Glomerular visceral epithelial cell (primary cell): Measurements from ENCODE around the gene PAPSS2.

ENCODE experiments used
- DNase-seq: peaks from one replicate; pipeline ENCODE4 v3.0.0-alpha.2; 2016; ENCODE audit errors: extremely low spot score

The PAPSS2 gene

DNA sequence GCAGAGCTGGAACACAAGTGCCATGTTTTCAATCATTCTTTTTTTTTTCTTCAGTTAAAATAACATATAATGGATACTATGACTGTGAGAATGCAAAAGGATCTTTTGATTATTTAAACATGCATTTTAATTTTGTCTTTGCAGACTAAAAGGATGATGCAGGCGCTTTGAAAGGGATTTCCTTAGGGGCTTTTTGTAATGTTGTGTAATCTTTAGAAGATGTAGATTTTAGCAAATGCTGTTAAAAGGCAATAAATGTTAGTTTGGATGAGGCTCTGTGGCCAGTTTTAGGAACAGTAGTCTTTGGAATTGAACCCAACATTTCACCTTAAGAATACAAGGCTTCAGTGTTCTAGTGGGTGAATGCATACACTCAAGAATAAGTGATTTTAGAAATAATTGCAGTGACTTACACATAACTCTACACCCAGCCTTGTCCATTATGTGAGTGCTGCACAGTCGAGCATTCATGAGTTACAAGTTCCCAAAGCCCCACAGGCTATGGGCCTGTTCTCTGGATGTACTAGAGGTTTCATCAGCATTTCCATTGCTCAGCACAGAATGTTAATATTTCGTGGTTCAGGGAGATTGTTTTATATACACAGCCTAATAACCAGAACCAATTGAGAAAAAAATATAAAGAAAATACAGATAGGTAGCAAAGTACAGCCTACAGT lies 11.6 kb downstream of the PAPSS2 start:
- no peak for DNase-seq

DNA sequence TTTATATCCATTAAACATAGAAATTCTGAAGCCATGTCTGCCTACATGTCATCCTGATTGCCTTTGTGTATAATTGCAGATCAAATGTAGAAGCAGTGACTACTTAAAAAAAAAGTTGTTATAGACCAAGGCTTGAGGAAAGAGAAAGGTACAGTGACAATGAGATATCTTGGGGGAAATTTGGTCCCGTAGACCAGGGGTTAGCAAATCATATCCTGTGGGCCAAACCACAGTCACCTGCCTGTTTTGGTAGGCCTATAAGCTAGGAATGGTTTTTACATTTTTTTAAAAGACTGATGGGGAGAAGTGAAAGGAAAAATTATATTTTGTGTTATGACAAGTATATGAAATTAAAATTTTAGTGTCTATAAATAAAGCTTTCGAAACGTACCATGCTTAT lies 12.9 kb downstream of the PAPSS2 start:
- DNase-seq = no peak

DNA sequence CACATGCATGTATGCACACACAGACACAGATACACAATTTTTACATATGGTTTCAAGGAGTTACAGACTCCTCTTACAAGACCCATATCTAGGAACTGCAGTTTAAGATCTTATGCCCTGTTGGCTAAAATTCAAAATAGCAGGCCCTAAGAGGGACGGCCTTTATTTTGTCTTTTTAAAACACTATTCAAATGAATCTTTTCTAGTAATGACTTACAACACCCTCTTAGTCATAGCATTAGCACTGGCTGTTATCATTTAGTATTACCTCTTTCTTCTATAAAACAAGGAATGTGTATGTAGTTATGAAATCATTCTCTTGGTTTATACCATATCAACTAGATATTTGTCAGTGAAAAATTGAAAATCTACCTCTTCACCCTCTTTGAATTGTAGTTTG lies 15.3 kb downstream of the PAPSS2 start:
- DNase-seq = no peak

DNA sequence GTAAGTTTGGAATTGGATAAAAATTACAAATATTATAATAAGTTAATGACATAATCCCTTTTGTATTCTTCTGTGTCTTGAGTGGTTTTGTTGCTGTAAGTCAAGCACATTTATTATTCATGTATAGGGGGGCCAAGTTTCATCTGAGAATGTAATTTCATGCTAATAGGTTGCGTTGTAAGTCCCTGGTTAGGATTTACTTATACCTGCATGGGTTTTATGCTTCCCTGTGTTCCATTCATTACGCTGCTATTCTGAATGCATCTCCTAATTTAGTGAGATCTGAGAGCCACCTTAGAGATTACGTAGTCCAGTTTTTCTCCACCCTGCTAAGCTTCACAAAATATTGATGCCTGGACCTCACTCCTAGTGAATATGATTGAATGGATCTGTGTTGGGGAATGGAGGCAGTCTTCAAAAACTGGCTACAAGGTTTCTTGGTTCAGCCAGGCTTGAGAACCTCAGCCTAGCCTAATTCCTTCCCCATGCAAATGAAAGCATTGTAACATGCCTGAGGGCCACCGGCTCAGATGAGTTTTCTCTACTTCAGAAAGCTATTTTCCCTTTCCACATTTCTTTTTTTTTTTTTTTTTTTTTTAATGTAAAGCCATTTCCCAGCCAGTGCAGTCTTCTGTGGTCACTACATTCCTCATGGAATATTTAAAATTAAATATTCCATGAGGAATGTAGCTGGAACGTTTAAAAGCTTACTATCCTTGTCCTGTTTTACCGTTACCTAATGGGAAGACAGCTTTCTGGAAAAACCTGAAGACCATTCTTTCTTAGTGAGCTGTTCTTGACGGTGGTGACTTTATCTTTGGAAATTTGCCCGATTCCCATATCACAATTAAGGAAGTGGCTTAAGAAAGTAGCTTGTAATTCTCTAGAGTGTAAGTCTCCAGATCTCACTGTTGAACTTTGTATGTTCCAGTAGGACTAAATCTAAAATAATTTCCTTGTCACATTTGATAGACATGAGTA lies 16.0 kb downstream of the PAPSS2 start:
- peak; percentile 93 for DNase-seq

DNA sequence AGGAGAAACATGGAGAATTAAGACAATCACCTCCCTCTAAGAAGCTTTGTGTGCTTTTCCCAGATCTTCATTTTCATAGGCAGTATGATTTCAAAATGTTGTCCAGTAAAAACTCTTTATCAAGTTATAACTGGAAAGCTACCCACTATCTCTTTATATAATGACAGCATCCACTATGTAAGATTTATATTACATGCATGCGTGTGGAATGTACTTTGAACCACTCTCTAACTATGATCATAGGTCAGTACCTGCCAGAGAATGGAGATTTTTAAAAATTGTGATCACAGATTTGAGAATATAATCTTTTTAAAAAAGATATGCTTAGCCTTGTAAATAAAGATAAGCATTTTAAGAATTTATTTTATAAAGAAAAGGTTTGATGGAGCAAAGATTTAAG lies 17.9 kb downstream of the PAPSS2 start:
- no peak for DNase-seq

DNA sequence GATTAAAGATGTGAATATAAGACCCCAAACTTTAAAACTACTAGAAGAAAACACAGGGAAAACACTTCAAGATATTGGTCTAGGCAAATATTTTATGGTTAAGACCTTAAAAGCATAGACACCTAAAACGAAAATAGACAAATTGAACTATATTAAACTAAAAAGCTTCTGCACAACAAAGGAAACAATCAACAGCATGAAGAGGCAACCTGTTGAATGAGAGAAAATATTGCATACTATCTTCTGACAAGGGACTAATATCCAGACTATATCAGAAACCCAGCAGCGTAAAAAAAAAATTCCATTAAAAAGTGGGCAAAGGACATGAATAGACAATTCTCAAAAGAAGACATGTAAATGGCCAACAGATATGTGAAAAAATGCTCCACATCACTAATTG lies 18.6 kb downstream of the PAPSS2 start:
- DNase-seq = no peak

DNA sequence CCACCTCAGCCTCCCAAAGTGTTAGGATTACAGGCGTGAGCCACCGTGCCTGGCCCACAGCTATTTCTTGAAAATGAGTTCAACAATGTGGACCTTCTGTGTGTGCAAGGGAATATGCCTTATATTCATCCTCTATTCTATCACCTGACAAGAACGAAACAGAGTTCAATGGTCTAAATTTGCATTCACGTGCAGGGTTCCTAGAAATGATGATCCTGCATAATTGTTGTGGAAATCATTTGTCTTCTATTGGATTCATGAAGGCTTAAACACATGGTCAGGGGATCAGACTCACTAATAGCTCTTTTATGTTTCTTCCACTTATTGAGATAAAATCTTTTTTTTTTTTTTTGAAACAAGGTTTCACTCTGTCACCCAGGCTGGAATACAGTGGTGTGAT lies 23.7 kb downstream of the PAPSS2 start:
- no peak for DNase-seq

DNA sequence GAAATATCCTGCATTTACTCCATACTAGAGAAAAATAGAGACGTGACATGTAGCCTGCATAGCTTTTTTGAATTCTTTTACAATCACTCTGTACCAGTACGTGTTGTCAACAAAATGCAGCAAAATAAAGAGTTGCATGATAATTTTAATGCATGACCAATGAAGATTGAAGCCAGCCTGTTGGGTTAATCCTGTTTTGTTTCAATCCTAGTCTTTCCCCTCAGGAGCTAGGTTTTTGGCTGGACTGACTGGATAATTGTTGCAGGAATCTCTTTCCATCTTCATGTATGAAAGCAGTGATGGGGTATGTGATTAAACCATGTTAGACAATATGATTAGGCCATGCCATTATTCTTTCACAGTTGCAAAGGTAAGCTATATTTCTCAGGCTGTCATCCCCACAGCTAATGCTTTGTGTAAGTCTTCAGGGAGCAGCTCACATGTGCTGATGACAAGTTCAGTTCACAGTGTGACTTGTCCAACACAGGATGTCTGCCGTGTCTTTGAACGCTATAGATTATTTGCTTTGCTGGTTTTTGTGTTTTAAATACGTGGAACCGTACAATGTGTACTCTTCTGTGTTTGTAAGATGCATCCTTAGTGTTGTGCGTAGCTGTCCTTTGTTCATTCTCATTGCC lies 24.4 kb downstream of the PAPSS2 start:
- DNase-seq = no peak

DNA sequence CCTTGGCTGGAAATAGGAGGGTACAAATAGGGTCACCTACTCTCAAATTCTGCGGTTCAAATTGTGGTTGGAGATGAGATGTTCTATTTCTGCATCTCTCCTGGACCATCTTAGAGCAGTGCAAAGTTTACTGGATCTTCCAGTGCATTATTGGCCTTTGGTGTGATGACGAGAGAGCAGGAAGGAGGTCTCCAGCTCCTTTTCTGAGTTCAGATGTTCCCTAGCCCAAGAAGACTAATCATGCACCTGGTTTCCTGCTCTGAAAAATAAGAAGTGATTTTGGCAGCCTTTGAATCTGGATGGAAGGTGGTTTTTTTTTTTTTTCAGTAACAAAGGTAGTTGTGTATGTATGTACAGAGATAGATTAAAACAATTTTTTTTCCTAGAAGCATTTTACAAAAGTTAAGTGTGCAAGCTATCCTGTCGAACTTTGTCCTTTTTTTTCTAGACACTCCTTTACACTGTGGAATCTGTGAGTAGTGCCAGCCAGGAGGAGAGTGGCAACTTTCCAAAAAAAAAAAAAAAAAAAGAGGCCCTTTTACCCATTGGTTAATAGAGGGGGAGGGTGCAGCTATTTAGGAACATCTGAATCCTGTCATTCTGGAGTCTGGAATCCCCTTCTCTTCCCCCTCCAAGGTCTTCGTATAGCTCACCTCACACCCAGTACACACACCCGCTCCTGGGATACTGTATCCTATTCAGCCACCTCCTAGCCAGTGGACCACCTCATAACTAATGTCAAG lies 26.3 kb downstream of the PAPSS2 start:
- DNase-seq = no peak

DNA sequence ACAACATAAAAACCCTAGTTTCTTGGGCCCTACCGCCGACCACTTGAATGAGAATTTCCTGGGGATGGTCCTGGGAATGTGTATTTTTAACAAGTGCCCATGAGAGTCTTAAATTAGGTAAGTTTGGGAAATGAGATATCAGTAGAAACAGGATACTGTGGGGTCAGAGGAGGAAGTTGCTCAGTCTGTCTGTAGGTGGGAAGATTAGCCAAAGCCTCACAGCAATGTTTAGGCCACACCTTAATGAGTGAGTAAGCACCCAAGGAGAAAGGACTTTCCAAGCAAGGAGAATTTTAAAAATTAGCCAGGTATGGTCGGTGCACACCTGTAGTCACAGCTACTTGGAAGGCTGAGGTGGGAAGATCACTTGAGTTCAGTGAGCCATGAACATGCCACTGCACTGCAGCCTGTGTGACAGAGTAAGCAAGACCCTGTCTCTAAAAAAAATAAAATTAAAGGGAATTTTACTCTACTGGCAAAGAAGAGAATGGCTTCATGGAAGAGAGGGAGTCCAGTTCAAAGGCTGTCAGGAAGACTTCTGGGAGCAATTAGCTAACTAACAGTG lies 31.9 kb downstream of the PAPSS2 start:
- DNase-seq = no peak

DNA sequence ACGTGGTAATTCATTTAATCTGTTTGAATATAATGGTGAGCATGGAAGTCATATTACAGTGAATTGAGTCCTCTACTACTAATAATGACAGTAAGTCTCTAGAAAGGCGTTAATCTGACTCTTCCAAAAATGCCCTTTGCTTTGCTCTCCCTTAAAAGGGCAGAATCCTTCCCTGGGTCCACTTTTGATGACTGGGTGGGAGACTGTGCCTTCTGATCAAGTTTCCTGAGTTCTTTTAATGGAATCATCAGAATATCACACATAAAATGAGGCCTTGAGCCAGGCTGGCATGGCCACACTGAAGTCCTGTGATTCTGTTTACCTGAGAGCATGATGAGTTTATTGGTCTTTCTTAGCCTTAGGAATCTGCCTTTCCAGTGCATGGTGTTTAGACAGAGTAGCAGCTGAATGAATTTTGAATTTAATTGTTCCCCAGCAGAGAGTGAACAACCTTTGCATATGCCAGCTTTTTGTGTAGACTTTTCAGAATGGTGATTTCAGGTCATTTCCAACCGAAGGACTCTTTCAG lies 33.3 kb downstream of the PAPSS2 start:
- DNase-seq = no peak

DNA sequence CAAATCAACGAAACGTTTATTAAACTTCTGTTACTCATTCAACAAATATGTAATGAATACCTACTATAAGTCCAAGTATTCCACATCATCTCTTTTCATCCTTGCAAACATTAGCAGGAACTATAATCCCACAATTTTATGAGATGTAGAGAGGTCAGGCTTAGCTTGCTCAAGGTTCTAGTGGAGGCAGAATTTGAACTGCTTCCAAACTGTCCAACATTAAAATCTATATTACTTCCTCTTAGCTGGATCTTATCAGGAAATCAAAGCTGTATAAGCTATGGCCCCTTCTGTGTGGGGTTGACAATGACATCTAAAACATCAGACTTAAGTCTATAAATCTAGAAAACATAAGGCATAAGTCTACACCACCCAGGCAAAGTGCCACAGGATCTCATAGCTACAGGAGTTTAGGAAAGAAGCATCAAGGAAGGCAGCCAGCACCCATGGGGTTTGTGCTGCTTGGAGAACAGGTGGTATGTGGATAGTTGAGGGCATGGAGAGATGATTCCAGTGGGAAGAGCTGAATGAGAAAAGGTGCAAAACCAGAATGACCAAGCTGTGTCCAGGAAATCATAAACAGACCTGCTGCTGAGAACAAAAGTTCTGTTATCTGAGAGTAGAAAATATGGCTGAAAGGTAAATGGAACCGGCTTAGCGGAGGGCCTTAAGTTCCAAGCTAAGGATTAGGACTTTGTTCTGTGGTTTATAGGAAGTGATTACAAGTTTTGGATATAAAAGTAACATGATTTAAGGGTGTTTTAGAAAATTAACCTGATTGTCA lies 34.5 kb downstream of the PAPSS2 start:
- DNase-seq = peak; percentile 12

DNA sequence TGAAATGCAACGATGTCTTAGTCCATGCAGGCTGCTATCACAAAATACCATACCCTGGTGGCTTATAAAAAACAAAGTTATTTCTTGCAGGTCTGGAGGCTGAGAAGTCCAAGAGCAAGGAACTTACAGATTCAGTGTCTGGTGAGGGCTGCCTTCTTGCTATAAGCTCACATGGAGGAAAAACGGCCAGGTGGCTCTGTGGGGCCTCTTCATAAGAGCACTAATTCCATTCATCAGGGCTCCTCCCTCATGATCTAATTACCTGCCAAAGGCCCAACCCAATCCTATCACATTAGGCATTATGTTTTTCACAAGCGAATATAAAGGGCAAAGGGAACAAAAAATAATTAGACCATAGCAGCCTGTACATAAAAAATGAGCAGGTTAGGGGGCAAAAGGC lies 35.4 kb downstream of the PAPSS2 start:
- no peak for DNase-seq

DNA sequence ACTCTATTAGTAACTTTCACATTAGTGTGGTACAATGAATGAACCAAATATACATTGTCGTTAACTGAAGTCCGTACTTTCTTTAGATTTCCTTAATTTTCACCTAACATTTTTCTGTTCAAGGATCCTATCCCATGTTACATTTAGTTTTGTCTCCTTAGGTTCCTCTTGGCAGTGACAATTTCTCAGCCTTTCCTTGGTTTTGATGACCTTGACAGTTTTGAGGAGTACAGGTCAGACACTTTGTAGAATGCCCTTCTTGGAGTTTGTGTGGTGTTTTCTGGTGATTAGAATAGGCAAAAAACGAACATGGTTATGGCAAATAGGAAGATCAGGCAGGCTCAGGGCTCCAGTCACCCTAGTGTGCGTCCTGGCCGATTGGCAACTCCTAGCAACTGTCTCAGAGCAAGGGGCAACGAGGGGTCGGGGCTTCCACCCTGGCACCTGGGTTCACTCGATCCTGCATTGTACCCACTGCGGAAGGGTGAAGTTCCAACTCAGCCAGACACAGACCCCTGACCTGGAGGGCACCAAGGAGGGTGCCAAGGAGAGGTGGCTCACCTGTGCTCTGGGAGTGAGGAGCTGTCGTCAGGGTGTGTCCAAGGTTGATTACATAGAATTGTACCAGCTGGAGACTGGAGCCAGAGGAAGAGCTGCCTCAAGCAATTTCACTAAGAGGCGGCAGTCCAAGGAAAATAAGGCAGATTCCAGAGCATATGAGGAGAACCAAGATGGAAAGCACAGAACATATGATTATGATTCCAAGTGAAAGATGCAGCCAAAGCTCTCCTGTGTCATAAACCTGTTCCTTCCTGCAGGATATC lies 37.5 kb downstream of the PAPSS2 start:
- DNase-seq = no peak

DNA sequence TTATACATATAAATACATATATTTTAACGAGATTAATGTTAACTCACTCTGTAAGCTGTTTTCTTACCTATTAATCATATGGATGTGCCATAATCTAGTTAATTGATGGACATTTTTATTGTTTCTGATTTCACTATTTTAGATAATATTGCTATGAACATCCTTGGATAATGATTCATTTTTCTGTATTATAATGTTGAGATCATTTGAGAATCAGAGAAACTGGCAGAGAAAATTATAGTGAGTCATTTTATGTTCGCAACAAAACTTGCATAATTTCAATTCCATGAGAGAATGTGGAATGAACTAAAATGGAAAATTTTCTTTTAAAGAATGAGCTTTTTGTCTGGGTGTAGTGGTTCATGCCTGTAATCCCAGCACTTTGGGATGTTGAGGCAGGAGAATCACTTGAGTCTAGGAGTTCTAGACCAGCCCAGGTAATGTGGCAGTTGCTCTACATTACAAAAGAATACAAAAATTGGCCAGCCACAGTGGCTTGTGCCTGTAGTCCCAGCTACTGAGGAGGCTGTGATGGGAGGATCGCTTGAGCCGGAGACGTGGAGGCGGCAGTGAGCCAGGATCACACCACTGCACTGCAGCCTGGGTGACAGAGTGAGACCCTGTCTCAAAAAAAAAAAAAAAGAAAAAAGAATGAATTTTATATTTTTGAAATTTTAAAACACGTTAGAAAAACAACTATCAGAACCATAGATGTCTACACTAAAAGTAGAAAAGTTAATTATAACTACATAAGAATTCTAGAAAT lies 40.5 kb downstream of the PAPSS2 start:
- no peak for DNase-seq

DNA sequence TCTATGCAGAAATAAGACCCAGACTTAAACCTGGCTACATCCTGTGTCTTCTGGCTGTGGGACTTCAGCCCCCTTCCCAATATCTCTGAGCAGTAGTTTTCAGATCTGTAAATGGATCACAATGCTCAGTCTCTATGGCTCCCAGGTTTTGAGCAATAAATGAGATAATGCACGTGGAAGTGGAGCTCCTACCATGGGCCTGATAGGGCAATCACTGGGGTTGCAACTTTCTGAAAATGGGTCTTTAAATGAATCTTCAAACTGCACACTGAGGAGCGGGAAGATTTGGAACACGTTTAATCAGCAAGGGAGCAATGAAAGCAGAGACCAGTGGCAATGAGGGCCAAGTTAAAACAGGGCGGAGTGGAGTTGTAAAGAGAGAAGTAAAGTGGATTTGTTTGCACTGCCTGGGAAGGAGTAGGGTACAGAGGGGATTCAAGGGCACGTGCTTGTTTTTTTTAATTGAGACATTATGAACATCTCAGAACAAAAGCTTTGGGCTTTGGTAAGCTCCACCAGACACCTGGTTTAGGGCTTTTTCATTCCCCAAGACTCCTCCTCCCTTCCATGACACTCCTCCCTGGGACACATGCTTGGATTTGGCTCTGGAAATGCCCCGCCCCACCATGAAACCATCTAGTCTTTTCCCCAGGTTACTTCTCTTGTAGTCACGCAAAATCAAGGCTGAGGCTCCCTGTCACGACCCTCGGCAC lies 42.7 kb downstream of the PAPSS2 start:
- DNase-seq = no peak

DNA sequence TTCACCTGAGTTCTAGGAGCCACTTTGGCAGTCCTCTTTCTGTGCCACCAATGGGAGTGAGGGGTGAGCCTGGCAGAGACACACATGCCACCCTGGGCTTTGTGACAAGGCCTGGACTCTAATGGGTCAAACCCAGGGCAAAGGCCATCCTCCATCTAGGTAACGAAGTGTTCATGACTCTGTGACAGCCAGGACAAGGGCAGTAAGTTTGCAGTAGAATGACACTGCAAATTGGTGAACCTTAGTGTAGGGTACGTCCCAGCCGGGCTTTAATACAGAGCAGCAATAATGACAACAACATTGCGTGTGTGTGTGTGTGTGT lies 43.3 kb downstream of the PAPSS2 start:
- DNase-seq = no peak

DNA sequence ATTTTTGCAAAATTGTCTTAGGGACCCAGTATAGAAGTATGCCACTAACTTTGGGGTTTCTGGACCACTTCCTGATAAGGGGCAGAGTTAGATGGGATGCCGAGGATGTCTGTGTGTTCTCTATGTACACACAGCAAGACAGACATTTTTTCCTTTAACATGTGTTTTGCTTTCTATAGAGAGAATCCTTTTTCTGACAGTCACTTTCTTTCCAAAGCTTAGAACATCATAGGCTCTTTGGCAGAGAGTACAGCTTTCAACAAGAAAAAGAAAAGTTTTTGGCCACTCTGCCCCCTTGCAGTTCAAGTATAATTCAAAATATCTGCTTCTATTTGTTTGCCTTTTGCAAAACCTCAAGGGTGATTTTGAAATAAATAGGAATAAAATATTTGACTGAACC lies 44.1 kb downstream of the PAPSS2 start:
- no peak for DNase-seq
